Measurements from ENCODE around the gene CNPY1. TPM values are rescaled to one million over a fixed set of nuclear protein-coding genes. Genes with fewer than 3 reads are reported as not detected.
A peak's percentile ranks its signal among the peaks of the same experiment; 100 is the strongest.

The CNPY1 gene
- polyA plus RNA-seq, 2 of the 4 experiments (the other 2 are of a cell fraction): not detected

GRCh38 chr7:155526225-155526624 is 20.1 kb downstream of the CNPY1 start:
- no peaks in the 10 kb centered on the region for H3K9me3 ChIP-seq
- no peak overlapping the region for H3K4me2 ChIP-seq
- 31% methylated on average over 13 of the region's 13 CpGs for WGBS (ENCODE audit: missing lambda C conversion rate)
- no peak for ATAC-seq
- no peak for DNase-seq (ENCODE audit: low read depth in 1 of 2, low spot score in 1 of 2)
- FAIRE-seq: no peak
- POLR2A ChIA-PET: no interaction called here
- TF ChIP-seq CBX2 (IDR thresholded peaks at IDR 0.05; ENCODE audit: borderline replicate concordance, low read depth) (no peak), GATA3 (IDR thresholded peaks at IDR 0.05; ENCODE audit: borderline replicate concordance) (no peak), SMC3 (IDR thresholded peaks at IDR 0.05) (no peak), KDM5A (IDR thresholded peaks at IDR 0.05) (no peak), POLR2A (IDR thresholded peaks at IDR 0.05; ENCODE audit: low read length) (no peak), FOSL2 (IDR thresholded peaks at IDR 0.05) (no peak), FOSL2 (CRISPR knock-in tag; IDR thresholded peaks at IDR 0.05) (no peak), EHF (CRISPR knock-in tag; IDR thresholded peaks at IDR 0.05) (no peak), MYC (IDR thresholded peaks at IDR 0.05; ENCODE audit: borderline replicate concordance, low read length) (no peak), E2F6 (IDR thresholded peaks at IDR 0.05; ENCODE audit: borderline replicate concordance, low read depth) (no peak), PHF8 (IDR thresholded peaks at IDR 0.05; ENCODE audit: borderline replicate concordance, low read depth) (no peak), JUNB (IDR thresholded peaks at IDR 0.05) (no peak), HOXB5 (CRISPR knock-in tag; IDR thresholded peaks at IDR 0.05) (no peak), RFX5 (IDR thresholded peaks at IDR 0.05) (no peak), TP53 (CRISPR knock-in tag; IDR thresholded peaks at IDR 0.05) (no peak), CEBPB (IDR thresholded peaks at IDR 0.05) (no peak), EHMT2 (IDR thresholded peaks at IDR 0.05; ENCODE audit: low read depth) (no peak)
- TF ChIP-seq, protein P1, sequence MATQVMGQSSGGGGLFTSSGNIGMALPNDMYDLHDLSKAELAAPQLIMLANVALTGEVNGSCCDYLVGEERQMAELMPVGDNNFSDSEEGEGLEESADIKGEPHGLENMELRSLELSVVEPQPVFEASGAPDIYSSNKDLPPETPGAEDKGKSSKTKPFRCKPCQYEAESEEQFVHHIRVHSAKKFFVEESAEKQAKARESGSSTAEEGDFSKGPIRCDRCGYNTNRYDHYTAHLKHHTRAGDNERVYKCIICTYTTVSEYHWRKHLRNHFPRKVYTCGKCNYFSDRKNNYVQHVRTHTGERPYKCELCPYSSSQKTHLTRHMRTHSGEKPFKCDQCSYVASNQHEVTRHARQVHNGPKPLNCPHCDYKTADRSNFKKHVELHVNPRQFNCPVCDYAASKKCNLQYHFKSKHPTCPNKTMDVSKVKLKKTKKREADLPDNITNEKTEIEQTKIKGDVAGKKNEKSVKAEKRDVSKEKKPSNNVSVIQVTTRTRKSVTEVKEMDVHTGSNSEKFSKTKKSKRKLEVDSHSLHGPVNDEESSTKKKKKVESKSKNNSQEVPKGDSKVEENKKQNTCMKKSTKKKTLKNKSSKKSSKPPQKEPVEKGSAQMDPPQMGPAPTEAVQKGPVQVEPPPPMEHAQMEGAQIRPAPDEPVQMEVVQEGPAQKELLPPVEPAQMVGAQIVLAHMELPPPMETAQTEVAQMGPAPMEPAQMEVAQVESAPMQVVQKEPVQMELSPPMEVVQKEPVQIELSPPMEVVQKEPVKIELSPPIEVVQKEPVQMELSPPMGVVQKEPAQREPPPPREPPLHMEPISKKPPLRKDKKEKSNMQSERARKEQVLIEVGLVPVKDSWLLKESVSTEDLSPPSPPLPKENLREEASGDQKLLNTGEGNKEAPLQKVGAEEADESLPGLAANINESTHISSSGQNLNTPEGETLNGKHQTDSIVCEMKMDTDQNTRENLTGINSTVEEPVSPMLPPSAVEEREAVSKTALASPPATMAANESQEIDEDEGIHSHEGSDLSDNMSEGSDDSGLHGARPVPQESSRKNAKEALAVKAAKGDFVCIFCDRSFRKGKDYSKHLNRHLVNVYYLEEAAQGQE (IDR thresholded peaks at IDR 0.05): no peak
- TF ChIP-seq, protein P2, sequence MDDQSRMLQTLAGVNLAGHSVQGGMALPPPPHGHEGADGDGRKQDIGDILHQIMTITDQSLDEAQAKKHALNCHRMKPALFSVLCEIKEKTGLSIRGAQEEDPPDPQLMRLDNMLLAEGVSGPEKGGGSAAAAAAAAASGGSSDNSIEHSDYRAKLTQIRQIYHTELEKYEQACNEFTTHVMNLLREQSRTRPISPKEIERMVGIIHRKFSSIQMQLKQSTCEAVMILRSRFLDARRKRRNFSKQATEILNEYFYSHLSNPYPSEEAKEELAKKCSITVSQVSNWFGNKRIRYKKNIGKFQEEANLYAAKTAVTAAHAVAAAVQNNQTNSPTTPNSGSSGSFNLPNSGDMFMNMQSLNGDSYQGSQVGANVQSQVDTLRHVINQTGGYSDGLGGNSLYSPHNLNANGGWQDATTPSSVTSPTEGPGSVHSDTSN (IDR thresholded peaks at IDR 0.05): no peak
- TF ChIP-seq, protein P3, sequence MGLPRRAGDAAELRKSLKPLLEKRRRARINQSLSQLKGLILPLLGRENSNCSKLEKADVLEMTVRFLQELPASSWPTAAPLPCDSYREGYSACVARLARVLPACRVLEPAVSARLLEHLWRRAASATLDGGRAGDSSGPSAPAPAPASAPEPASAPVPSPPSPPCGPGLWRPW (IDR thresholded peaks at IDR 0.05): no peak
- no peak overlapping the region for H3K27ac ChIP-seq
- no peaks in the 10 kb centered on the region for H3K4me1 ChIP-seq
- CTCF ChIA-PET: interaction anchor here (1.9 kb wide), 1 partner anchor 8 kb away, joined by 8 read pairs; no protein-coding TSS in a partner anchor
- no peak overlapping the region for H3K4me3 ChIP-seq

GRCh38 chr7:155524018-155524556 is 22.3 kb downstream of the CNPY1 start:
- H3K9me3 ChIP-seq: no peaks in the 10 kb centered on the region
- TF ChIP-seq NPAS2 (CRISPR knock-in tag; IDR thresholded peaks at IDR 0.05; ENCODE audit: borderline replicate concordance): no peak
- TF ChIP-seq, protein P4, sequence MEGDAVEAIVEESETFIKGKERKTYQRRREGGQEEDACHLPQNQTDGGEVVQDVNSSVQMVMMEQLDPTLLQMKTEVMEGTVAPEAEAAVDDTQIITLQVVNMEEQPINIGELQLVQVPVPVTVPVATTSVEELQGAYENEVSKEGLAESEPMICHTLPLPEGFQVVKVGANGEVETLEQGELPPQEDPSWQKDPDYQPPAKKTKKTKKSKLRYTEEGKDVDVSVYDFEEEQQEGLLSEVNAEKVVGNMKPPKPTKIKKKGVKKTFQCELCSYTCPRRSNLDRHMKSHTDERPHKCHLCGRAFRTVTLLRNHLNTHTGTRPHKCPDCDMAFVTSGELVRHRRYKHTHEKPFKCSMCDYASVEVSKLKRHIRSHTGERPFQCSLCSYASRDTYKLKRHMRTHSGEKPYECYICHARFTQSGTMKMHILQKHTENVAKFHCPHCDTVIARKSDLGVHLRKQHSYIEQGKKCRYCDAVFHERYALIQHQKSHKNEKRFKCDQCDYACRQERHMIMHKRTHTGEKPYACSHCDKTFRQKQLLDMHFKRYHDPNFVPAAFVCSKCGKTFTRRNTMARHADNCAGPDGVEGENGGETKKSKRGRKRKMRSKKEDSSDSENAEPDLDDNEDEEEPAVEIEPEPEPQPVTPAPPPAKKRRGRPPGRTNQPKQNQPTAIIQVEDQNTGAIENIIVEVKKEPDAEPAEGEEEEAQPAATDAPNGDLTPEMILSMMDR (IDR thresholded peaks at IDR 0.05): 0 out of 3 replicates have a peak, but pooled peaks have one; percentile 9
- peak in 1 of 2 experiments; percentile 20; a peak in 1 of 5 replicates for TF ChIP-seq RAD21 (conservative IDR thresholded peaks at IDR 0.05 in 1 of 2, IDR thresholded peaks at IDR 0.05 in 1 of 2)
- ChIA-PET POLR2A (no interaction called here), CTCF (interaction anchor here (1.1 to 2.2 kb wide), 2 partner anchors 111 to 596 kb away, joined by 3 to 7 read pairs; no protein-coding TSS in a partner anchor)
- no peak overlapping the region for H3K27ac ChIP-seq
- 63% methylated on average over 11 of the region's 11 CpGs for WGBS (ENCODE audit: missing lambda C conversion rate)
- H3K4me3 ChIP-seq: no peak overlapping the region
- H3K4me2 ChIP-seq: no peak overlapping the region
- peak in 1 of 2 experiments; percentile 48; a peak in 2 of 6 replicates for ATAC-seq
- no peak for FAIRE-seq
- no peaks in the 10 kb centered on the region for H3K4me1 ChIP-seq
- DNase-seq (ENCODE audit: low read depth in 1 of 2, low spot score in 1 of 2): no peak
